Regular cardiac myocyte (primary cell): ENCODE measurements around the gene POLR2C. TPM values are rescaled to one million over a fixed set of nuclear protein-coding genes. Genes with fewer than 3 reads are reported as not detected.

Experiments
- total RNA-seq: library from RNA; depleted of rRNA; stranded (reverse); fragments of >200 nt; gene quantifications from 2 replicates; pipeline ENCODE4 v1.2.3, GENCODE V29; 2014

Gene POLR2C
- 113 and 150 TPM in 2 replicates for total RNA-seq

GRCh38 chr16:57462209-57462977 lies at the start of gene POLR2C:
TSS of gene POLR2C (plus strand) at chr16:57462679. CDS start at chr16:57462725, 46 bp downstream.

GRCh38 chr16:57447186-57447962 lies 15.1 kb upstream of the POLR2C start, which contains the start of the genes CIAPIN1 and COQ9:
TSS of gene CIAPIN1 (minus strand) at chr16:57447385. CDS start at chr16:57440928, 6,457 bp downstream.
TSS of gene COQ9 (plus strand) at chr16:57447479. CDS start at chr16:57447506, 27 bp downstream.

GRCh38 chr16:57485916-57486857 lies 23.7 kb downstream of the POLR2C start, which contains the start of gene DOK4:
TSS of gene DOK4 (minus strand) at chr16:57486493. CDS start at chr16:57479507, 6,986 bp downstream.

Other genes starting within 250 kb of the POLR2C start
- gene ARL2BP, start 217.4 kb upstream of the POLR2C start, total RNA-seq: 77.8 and 78.9 TPM in 2 replicates
- gene PLLP, start 178.0 kb upstream of the POLR2C start, total RNA-seq: under 0.01 TPM in 1 of 2 replicates, not detected in the other
- not detected in 2 replicates for gene CCL22, start 103.9 kb upstream of the POLR2C start, total RNA-seq
- 0.19 and 1.4 TPM in 2 replicates for gene CX3CL1, start 90.2 kb upstream of the POLR2C start, total RNA-seq
- gene CCL17, start 57.9 kb upstream of the POLR2C start, total RNA-seq: not detected in 2 replicates
- 37.2 and 41.8 TPM in 2 replicates for gene CIAPIN1, start 15.3 kb upstream of the POLR2C start, total RNA-seq
- gene COQ9, start 15.2 kb upstream of the POLR2C start, total RNA-seq: 33.8 and 43.5 TPM in 2 replicates
- gene DOK4, start 23.8 kb downstream of the POLR2C start, total RNA-seq: 33.8 and 47.7 TPM in 2 replicates
- gene CCDC102A, start 73.9 kb downstream of the POLR2C start, total RNA-seq: 12.7 and 20.3 TPM in 2 replicates
- gene ADGRG5, start 80.0 kb downstream of the POLR2C start, total RNA-seq: not detected in 2 replicates
- gene ADGRG1, start 166.0 kb downstream of the POLR2C start, total RNA-seq: 4.5 and 6.1 TPM in 2 replicates
- not detected in 2 replicates for gene ADGRG3, start 205.6 kb downstream of the POLR2C start, total RNA-seq
- gene DRC7, start 232.1 kb downstream of the POLR2C start, total RNA-seq: 0.38 TPM in 1 of 2 replicates, not detected in the other